Astrocyte (in vitro differentiated cells and primary cell): ENCODE measurements around the gene DPP8.
"Not testable (repeated sequence)": the region's sequence is repeated elsewhere in the genome, so short reads cannot be mapped to it uniquely, and the experiment has no call there.

ENCODE experiments used
- CTCF ChIP-seq: IDR thresholded peaks from 2 replicates; pipeline ENCODE4 v1.5.1; 2011; ENCODE audit warnings: low read depth, mild to moderate bottlenecking, inconsistent platforms, low read length, moderate library complexity; ENCODE audit not compliant: insufficient read depth
- EZH2 ChIP-seq: IDR thresholded peaks from 2 replicates; pipeline ENCODE4 v1.6.1; 2012; ENCODE audit warnings: mild to moderate bottlenecking, low read length, inconsistent platforms; ENCODE audit not compliant: insufficient read depth

- not testable (repeated sequence) for TF ChIP-seq CTCF, EZH2
Measured at GRCh38 chr15:65398486-65398885, 119.0 kb downstream of the DPP8 start.
